ENCODE measurements around the gene MPZ.
"Not testable (repeated sequence)": the region's sequence is repeated elsewhere in the genome, so short reads cannot be mapped to it uniquely, and the experiment has no call there.

MPZ gene

GRCh38 chr1:161258439-161259344 is 51.1 kb downstream of the MPZ start, which contains the start of gene PCP4L1:
PCP4L1 (plus strand) TSS chr1:161258745; CDS start chr1:161258975, 230 bp downstream.
- Mint-ChIP-seq H3K9me3 (peaks cover 21% of the 10 kb centered on the region), H3K4me3 (peak within 1 kb of the TSS; percentile 52), H3K27ac (no peak within 1 kb of the TSS), H3K27me3 (peaks cover 56% of the 10 kb centered on the region), H3K36me3 (ENCODE audit: low read depth) (no peaks in the 10 kb centered on the region), H3K4me1 (ENCODE audit: low read depth) (peaks cover 13% of the 10 kb centered on the region)
- intact Hi-C loops (cut with micrococcal nuclease) = no loop called here

DNA sequence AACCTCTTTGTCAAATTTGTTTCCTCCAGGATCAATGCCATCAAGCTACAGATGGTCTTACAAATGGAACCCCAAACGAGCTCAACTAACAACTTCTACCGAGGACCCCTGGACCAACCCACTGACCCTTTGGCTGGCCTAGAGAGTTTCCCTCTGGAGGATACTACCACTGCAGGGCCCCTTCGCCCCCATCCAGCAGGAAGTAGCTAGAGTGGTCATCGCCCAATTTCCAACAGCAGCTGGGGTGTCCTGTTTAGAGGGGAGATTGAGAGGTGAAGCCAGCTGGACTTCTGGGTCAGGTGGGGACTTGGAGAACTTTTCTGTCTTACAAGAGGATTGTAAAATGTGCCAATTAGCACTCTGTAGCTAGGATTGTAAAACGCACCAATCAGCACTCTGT is 52.7 kb downstream of the MPZ start:
- H3K36me3 Mint-ChIP-seq (ENCODE audit: low read depth); H3K27ac Mint-ChIP-seq; H3K4me3 Mint-ChIP-seq; intact Hi-C loops (cut with micrococcal nuclease): not testable (repeated sequence)
- H3K9me3 Mint-ChIP-seq = peaks cover 21% of the 10 kb centered on the region
- H3K4me1 Mint-ChIP-seq (ENCODE audit: low read depth) = peaks cover 13% of the 10 kb centered on the region
- H3K27me3 Mint-ChIP-seq = peaks cover 57% of the 10 kb centered on the region

DNA sequence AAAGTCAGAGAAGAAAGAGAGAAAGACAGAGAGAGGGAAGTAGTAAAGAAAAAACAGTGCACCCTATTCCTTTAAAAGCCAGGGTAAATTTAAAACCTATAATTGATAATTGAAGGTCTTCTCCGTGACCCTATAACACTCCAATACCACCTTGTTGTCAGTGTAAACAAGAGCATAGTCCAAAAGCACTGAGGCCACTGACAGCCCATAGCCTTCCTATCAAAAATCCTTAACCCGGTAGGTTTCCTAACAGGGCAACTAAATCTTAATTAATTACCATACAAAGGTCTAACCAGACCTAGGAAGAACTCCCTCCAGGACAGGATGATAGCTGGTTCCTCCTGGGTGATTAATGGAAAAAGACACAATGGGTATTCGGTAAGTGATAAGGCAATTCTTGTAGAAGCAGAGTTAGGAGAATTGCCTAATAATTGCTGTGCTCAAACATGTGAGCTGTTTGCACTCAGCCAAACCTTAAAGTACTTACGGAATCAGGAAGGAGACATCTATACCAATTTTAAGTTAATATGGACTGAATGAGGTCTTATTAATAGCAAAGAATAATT is 53.7 kb downstream of the MPZ start:
- H3K36me3 Mint-ChIP-seq (ENCODE audit: low read depth); H3K4me3 Mint-ChIP-seq; intact Hi-C loops (cut with micrococcal nuclease); H3K27ac Mint-ChIP-seq: not testable (repeated sequence)
- Mint-ChIP-seq H3K27me3 (peaks cover 47% of the 10 kb centered on the region), H3K9me3 (peaks cover 21% of the 10 kb centered on the region), H3K4me1 (ENCODE audit: low read depth) (peaks cover 13% of the 10 kb centered on the region)

DNA sequence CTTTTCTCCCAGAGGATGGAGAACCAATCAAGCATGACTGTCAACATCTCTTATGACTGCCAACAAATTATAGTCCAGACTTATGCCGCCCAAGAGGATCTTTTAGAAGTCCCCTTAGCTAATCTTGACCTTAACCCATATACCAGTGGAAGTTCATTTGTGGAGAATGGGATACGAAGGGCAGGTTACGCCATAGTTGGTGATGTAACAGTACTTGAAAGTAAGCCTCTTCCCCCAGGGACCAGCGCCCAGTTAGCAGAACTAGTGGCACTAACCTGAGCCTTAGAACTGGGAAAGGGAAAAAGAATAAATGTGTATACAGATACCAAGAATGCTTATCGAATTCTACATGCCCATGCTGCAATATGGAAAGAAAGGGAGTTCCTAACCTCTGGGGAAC is 54.5 kb downstream of the MPZ start:
- H3K36me3 Mint-ChIP-seq (ENCODE audit: low read depth); H3K4me3 Mint-ChIP-seq; H3K27ac Mint-ChIP-seq; intact Hi-C loops (cut with micrococcal nuclease): not testable (repeated sequence)
- Mint-ChIP-seq H3K27me3 (peaks cover 41% of the 10 kb centered on the region), H3K4me1 (ENCODE audit: low read depth) (peaks cover 13% of the 10 kb centered on the region), H3K9me3 (peaks cover 21% of the 10 kb centered on the region)

All from dendritic cell treated with granulocyte-macrophage colony-stimulating factor and Interleukin-4, amounts not matched to agents 40 ng/mL and 50 ng/mL, for 4 days (primary cell).